T-helper 9 cell (primary cell): ENCODE measurements around the gene H1-8.

Source experiments
- DNase-seq: peaks from one replicate; pipeline ENCODE4 v3.0.0-alpha.2; 2020

The H1-8 gene

GRCh38 chr3:129595544-129596193 lies 52.7 kb downstream of the H1-8 start:
- no peak for DNase-seq

- no peak for DNase-seq
Measured at GRCh38 chr3:129596194-129597086, 53.5 kb downstream of the H1-8 start.

GRCh38 chr3:129597087-129597999 lies 54.4 kb downstream of the H1-8 start:
- DNase-seq, result no peak

- DNase-seq, result no peak
Measured at GRCh38 chr3:129598000-129598381, 55.0 kb downstream of the H1-8 start.

GRCh38 chr3:129598484-129598883 lies 55.5 kb downstream of the H1-8 start:
- DNase-seq, result no peak

- DNase-seq, result no peak
Measured at GRCh38 chr3:129599073-129599472, 56.1 kb downstream of the H1-8 start.

- DNase-seq, result no peak
Measured at GRCh38 chr3:129599607-129600006, 56.6 kb downstream of the H1-8 start.

- DNase-seq, result no peak
Measured at GRCh38 chr3:129600348-129600747, 57.4 kb downstream of the H1-8 start.
